T-helper 2 cell (primary cell): Measurements from ENCODE around the gene IP6K2.
"Not testable (repeated sequence)": the region's sequence is repeated elsewhere in the genome, so short reads cannot be mapped to it uniquely, and the experiment has no call there.

Source experiments
- DNase-seq, 5 experiments: peaks; one replicate each; pipeline versions ENCODE4 v3.0.0 to v3.0.0-alpha.2; 2012 to 2022
- total RNA-seq, 2 donors: gene quantifications; one replicate each; lab custom pipeline; 2026; lab: John Stamatoyannopoulos, UW

IP6K2 gene, protein sequence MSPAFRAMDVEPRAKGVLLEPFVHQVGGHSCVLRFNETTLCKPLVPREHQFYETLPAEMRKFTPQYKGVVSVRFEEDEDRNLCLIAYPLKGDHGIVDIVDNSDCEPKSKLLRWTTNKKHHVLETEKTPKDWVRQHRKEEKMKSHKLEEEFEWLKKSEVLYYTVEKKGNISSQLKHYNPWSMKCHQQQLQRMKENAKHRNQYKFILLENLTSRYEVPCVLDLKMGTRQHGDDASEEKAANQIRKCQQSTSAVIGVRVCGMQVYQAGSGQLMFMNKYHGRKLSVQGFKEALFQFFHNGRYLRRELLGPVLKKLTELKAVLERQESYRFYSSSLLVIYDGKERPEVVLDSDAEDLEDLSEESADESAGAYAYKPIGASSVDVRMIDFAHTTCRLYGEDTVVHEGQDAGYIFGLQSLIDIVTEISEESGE
- total RNA-seq, result 114 to 121 reads per million in 2 donors

DNA sequence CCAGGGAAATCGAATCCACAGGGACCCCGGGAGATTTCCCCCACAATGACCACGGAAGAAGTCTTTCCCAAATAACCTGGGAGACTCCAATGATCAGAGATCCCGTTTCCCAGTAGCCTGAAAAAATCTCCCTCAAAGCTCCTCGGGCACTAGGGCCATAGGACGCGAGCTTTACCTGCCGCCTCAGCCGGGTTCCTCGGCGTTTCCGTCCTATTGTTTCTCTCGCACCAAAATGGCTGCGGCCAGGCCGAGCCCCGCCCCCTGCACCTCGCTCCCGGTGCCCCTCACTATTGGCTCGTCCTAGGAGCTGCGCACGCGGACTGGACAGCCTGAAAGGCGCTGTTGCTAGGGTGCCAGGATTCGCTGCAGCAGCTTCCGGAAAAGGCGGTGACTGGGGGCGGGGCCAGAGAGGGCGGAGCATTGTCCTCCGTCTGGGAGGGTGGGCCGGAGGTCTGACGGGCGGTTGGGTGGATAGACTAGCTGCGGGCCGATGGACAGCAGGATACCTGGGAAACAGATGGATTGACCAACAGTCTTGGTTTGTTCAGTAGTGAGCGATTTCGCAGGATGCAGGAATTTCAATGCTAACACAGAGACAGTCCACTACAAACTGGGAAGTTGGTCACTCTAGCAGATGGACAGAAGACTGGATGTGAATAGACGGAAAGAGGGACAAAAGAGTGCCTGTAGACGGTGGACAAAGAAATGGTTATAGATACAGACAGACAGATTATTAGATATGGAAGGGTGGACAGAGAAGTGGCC is at the start of gene IP6K2:
Gene IP6K2, minus strand, starts transcription at position 240 of the 765 bp plus-strand sequence. CDS start 21,930 bp downstream, outside the sequence.
- peak; percentile 95 to 99 (median 98) for DNase-seq

DNA sequence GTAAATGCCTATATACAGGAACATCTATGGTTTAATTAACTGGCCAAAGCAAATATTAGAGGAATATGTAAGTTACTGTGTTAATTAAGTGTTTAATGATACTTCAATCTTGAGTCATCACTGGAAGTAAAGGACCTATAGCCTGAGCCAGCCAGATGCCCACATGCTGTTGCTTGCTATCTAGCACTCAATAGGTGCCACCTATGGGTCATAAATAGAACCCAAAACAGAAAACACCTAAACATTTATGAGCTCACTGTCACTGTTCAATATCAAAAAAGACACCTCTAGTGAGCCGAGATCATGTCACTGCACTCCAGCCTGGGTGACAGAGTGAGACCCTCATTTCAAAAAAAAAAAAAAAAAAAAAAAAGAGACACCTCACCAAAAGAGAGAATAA is 48.4 kb upstream of the IP6K2 start:
- DNase-seq, result peak in 1 of 5 experiments; percentile 38

DNA sequence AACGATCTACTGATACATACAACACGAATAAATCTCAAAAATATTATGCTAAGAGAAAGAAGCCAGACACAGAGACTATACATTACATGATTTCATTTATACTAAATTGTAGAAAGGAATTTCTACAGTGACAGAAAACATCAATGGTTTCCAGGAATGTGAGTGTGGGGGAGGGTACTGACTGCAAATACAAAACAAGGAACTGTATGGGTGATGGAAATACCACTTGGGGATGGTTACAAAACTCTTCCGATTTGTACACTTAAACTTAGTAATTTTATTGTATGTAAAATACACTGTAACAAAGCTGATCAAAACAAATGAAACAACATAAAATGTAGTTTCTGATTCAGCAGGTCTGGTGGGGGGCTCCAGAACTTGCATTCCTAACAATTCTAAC is 45.8 kb upstream of the IP6K2 start:
- DNase-seq, result no peak

DNA sequence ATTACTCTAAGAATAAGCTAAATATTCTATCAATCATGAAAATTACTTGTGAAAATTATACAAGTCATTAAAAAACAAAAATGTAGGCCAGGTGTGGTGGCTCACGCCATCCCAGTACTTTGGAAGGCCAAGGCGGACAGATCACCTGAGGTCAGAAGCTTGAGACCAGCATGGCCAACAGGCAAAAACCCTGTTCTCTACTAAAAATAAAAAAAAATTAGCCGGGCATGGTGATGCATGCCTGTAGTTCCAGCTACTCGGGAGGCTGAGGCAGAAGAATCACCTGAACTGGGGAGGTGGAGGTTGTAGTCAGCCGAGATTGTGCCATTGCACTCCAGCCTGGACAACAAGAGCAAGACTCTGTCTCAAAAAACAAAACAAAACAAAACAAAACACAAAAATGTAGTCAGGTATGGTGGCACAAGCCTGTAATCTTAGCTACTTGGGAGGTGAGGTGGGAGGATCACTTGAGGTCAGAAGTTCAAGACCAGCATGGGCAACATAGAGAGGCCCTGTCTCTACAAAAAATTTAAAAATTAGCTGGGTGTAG is 43.0 kb upstream of the IP6K2 start:
- not testable (repeated sequence) for DNase-seq

DNA sequence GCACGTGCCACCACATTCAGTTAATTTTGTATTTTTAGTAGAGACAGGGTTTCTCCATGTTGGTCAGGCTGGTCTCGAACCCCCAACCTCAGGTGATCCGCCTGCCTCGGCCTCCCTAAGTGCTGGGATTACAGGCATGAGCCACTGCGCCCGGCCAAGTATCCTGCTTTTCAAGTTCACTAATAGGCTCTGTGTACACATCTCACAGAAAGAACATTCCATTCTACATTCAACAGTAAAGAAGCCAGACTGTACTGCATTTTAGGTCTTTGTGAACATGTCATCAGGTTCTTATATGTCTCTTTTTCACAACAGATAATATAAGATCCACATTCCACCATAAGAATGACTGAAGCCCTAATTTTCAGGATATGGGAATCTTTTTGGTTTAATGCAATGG is 42.5 kb upstream of the IP6K2 start:
- DNase-seq, result not testable (repeated sequence)

DNA sequence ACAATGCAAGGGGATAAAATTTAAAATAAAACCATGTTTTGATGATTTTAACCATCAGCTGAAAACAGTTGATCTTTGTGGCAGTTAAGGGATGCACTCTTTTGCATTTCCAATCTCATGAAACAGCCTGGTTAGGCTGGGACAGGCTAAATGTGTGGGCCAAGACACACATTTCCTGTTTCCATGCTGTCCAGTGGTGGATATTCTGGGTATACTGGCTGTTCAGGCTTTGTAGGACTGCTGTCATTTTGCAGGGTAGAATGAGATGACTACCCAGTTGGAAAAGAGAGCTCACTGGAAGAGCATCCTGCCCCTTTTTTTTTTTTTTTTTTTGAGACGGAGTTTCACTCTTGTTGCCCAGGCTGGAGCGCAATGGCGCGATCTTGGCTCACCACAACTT is 42.0 kb upstream of the IP6K2 start:
- DNase-seq, result no peak

DNA sequence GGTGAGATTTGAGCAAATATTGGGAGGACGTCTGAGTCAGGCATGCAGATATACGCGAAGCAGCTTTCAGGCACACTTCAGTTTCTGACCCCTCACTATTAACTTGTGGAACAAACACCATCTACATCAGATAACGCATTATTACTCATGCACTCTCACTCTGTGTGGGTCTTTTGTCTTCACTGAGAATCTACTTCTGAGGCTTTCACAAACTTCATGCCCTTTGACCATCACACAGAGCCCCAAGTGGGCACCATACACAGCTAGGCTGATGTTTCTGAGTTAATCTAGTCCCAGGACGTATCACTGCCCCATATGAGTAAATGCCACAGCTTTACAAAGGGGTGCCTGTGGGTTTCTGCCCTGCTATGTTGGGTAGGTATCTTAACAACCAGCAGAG is 39.6 kb upstream of the IP6K2 start:
- peak in 1 of 5 experiments; percentile 4 for DNase-seq

DNA sequence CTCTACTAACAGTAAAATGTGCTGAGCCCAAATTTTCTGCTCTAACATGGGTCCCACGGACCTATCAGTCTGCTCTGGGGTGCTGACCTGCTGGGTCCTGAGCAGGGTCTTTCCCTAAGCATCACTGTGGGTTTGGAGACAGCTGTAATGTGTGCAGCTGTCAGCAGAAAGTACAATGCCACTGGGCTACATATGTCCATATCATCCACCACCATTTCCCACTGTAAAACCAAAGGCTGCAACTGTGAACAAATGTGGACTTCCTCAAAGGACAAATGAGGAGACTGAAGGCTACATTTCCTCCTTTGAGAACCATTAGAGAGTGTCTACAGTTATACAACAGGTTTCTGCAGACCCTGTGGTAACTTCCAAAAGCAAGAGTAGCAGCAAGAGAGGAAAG is 33.8 kb upstream of the IP6K2 start:
- no peak for DNase-seq

DNA sequence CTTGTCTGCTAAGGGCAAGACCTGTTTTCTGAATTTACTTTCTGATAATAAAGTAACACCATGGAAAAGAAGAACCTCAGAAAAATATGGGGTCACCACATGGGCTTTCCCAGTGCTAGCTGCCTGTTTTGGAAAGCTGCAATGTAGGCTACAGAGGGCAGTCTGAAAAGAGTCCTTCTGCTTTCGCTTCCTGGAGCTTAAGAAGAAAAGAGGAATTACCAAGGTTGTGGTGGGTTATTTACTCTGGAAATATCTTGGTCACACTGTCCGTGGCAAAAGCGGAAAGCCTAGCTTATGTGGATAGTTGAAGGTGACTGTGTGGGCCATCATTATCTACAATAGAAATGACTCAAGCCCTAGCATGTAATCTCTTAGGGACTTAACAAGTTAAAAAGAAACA is 31.7 kb upstream of the IP6K2 start:
- DNase-seq, result no peak

DNA sequence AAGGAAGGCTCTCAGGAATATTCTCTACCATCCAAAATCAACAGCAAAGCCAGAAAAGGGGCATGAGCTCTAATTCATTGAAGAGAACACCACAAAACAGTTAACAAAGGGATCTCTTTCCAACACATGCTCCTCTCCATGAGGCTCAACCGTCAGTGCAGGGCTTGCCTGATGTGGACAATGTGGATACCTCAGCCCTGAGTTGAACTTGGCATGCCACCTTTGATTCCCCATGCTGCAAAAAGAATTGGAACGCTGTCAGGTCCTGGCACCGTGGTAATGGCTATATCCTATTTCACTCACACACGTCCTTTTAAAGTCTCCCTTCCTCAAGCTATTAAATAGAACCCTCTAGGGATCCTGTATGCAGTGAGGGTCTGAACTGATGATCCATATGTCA is 30.7 kb upstream of the IP6K2 start:
- no peak for DNase-seq

DNA sequence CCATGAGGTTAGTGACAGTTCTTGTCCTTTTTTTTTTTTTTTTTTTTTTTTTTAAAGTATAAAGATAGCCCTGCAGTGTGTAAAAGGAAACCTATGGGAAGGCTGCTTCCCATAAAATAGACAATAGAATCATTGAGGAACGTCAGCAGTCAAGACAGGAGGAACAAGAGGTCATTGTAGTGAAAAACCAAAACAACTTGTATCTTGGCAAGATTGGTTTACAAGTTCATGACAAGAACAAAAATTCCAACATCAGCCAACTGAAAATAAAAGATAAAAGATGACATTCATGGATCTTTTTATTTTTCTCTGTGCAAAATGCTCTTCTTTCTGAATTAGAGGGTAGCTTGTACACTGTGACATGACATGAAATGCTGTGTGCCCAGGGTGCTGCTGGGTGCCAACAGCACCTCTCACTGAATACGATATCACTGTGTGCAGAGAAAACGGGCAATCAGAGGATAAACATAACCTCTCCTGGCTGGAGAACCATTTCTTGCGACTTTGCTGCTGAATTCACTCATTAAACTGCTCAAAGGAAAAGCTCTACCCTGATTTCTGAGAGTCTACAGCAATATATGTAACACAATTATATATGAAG is 30.1 kb upstream of the IP6K2 start:
- no peak for DNase-seq

DNA sequence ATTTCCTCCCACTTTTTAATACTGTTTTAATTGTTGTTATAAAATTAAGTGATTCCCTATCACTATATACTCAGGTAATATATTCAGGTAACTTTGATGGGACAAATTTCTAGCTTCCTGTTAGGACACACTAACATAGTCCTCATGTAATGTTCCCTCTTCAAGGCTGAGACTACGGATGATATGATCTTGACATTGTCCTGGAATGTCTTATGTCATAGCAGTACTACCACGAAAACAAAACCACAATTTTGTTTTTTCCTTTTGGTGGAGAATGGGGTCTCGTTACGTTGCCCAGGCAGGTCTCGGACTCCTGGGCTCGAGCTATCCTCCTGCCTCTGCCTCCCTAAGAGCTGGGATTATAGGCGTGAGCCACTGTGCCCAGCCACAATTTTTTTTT is 26.8 kb upstream of the IP6K2 start:
- no peak for DNase-seq

DNA sequence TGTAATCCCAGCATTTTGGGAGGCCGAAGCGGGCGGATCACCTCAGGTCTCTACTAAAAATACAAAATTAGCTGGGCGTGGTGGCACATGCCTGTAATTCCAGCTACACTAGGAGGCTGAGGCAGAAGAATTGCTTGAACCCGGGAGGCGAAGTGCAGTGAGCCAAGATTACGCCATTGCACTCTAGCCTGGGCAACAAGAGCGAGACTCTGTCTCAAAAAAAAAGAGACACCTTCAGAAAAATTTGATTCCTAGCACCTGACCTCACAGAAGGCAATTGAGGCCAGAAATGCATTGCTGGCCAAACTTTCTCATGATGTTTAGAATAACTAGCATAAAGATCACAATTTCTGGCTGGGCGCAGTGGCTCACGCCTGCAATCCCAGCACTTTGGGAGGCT is 24.2 kb upstream of the IP6K2 start:
- DNase-seq, result not testable (repeated sequence)

DNA sequence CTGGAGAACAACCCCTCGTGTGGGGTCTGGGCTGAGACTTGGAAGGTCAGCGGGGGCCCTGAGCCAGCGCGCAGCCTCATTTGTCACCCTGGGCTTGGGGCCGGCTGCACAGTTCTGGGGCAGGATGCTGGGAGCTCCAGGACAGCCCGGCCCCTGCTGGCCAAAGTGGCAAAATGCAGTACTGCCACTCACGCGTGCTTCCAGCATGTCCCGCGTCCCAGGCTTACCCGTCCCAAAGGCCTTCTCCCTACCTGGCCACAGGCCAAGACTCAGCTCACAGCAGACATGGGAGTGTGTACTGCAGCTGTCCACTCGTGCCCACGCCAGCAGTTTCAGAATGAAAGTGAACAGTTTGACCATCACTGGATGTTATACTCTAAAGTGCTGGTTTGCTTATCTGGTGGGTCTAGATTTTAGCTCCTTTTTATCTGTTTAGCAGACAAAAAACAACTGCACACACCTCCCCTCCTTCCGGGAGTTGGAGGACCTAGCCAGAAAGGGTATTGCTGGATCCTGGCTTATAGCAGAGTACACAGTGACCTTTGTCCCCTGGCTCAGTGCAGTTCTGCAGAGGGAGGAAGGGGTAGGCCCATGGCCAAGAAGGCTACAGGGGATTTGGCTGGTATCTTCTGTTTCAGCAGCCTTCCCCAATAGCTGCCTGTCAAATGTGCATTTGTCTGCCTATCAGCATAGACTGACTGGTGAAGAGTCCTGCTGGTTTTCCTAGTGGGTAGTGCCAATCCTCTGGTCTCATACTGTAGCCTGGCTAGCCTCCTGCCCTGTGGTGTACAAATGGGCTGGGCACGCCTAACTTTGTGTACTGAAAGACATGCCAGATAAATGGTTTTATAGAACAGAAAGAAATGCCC is 23.2 kb upstream of the IP6K2 start:
- peak in 4 of 5 experiments; percentile 6 to 58 (median 29) for DNase-seq

DNA sequence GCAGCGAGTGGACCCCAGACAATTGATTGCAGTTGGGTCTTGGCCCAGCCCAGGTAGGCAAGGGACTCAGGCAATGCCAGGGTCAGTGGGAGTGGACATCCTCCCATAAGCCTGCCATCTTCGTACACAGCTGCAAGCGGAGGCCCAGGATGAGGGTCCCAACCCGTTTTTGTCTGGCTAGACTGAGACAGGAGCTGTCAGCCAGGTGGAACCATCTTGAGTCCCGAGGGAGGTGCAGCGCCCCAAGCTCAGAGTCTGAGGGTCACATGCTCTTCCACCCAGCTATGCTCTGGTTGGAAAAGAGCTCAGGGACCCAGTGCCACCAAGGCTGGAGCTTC is 22.6 kb upstream of the IP6K2 start:
- no peak for DNase-seq

DNA sequence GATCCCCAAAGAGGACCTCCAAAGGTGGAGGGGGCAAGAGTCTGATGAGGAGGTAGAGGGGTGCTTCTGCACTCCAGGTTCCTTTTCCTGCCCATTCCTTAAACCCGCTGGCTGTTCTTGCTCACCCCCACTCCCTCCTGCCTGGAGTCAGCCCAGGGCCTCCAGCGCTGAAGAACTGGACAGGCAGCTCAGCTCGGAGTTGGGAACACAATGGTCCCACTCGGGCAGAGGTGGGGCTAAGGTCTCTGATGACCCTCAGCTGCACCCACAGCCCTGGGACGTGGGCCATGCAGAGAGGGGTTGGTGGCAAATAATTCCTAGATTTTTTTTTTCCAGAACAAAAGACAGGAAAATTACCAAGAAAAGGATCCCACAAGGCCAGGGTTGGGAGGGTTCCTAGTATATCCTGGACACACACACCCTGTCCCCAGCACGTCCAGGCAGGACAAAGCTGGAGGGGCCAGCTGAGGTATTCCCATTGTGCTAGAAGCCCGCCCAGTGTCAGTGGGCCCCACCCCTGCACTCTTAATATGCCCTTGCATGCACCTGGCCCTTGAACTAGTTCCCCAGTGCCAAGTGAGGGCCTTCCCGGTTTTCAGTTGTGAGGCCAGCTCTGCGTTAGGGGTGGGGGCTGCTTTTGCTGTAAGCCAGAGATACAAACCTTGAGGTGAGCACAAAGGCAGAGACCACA is 22.1 kb upstream of the IP6K2 start:
- no peak for DNase-seq

DNA sequence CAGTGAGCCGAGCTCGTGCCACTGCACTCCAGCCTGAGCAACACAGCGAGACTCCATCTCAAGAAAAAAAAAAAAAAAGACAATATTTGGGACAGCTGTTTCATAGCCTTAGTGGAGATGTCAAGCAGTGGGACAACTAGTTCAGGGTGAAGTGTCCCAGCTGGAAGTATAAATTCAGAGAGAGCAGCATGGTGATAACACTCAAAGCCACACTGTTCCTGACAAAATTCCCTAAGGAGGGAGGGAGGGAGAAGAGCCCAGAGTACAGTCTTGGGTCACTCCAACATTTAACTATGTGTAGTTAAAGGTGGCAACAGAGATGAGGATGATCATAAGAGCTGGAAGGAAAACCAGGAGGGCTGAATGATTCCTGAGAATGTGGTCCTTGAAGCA is 21.1 kb upstream of the IP6K2 start:
- DNase-seq, result no peak

DNA sequence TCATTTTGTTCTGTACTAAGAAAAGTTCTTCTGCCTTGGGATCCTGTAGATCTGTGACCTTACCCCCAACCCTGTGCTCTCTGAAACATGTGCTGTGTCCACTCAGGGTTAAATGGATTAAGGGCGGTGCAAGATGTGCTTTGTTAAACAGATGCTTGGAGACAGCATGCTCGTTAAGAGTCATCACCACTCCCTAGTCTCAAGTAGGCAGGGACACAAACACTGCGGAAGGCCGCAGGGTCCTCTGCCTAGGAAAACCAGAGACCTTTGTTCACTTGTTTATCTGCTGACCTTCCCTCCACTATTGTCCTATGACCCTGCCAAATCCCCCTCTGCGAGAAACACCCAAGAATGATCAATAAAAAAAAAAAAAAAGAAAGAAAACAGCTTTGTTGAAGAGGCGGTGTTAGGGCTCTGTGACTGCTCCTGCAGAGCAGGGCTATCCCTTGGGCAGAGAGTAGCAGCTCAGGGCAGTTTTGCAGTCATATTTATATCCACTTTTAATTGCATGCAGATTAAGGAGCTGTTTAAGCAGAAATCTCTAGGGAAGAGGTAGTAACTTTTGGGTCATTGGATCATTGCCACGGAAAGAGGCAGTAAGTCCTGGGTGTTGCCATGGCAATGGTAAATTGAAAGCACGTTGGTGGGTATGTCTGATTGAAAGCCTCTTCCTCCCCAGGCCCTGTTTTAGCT is 18.2 kb upstream of the IP6K2 start:
- DNase-seq, result not testable (repeated sequence)

DNA sequence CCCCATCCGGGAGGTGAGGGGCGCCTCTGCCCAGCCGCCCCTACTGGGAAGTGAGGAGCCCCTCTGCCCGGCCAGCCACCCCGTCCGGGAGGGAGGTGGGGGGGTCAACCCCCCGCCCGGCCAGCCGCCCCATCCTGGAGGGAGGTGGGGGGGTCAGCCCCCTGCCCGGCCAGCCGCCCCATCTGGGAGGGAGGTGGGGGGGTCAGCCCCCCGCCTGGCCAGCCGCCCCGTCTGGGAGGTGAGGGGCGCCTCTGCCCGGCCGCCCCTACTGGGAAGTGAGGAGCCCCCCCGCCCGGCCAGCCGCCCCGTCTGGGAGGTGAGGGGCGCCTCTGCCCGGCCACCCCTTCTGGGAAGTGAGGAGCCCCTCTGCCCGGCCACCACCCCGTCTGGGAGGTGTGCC is 17.5 kb upstream of the IP6K2 start:
- DNase-seq, result not testable (repeated sequence)

DNA sequence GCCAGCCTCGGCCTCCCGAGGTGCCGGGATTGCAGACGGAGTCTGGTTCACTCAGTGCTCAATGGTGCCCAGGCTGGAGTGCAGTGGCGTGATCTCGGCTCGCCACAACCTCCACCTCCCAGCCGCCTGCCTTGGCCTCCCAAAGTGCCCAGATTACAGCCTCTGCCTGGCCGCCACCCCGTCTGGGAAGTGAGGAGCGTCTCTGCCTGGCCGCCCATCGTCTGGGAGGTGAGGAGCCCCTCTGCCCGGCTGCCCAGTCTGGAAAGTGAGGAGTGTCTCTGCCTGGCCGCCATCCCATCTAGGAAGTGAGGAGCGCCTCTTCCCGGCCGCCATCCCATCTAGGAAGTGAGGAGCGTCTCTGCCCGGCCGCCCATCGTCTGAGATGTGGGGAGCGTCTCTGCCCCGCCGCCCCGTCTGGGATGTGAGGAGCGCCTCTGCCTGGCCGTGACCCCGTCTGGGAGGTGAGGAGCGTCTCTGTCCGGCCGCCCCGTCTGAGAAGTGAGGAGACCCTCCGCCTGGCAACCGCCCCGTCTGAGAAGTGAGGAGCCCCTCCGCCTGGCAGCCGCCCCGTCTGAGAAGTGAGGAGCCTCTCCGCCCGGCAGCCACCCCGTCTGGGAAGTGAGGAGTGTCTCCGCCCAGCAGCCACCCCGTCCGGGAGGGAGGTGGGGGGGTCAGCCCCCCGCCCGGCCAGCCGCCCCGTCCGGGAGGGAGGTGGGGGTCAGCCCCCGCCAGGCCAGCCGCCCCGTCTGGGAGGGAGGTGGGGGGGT is 16.9 kb upstream of the IP6K2 start:
- not testable (repeated sequence) for DNase-seq
